A673 (cell line): Measurements from ENCODE around the gene UPF3A.

ENCODE experiments used
- EZH2 ChIP-seq: fragments of 200-600 bp; sonication (generic); IDR thresholded peaks from 2 replicates; pipeline ENCODE4 v1.6.1; 2017; ENCODE audit warnings: borderline replicate concordance, low read depth, mild to moderate bottlenecking, mixed read lengths, antibody characterized with exemption, low read length; ENCODE audit not compliant: poor library complexity, severe bottlenecking
- TF ChIP-seq, protein P1 (sequence below): fragments of 300-800, 200-600 bp; sonication (generic); conservative IDR thresholded peaks from 2 replicates; pipeline ENCODE4 v1.5.1; 2017; ENCODE audit warnings: low read depth, mild to moderate bottlenecking, antibody characterized with exemption, low read length, moderate library complexity, mixed read lengths

DNA sequence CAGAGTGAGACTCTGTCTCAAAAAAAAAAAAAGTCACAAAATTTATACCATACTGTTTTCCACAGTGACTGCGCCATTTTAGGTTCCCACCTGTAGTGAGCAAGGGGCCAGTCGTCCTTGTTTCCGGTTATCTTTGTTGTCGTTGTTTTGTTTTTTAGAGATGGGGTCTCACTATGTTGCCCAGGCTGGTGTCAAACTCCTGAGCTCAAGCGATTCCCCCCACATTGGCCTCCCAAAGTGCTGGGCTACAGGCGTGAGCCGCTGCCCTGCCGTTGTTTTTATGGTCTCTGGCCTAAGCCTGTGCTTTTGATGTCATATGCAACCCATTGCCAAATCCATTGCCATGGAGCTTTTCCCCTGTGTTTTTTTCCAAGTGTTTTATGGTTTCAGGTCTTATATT lies 3.3 kb downstream of the UPF3A start:
- TF ChIP-seq, protein P1, sequence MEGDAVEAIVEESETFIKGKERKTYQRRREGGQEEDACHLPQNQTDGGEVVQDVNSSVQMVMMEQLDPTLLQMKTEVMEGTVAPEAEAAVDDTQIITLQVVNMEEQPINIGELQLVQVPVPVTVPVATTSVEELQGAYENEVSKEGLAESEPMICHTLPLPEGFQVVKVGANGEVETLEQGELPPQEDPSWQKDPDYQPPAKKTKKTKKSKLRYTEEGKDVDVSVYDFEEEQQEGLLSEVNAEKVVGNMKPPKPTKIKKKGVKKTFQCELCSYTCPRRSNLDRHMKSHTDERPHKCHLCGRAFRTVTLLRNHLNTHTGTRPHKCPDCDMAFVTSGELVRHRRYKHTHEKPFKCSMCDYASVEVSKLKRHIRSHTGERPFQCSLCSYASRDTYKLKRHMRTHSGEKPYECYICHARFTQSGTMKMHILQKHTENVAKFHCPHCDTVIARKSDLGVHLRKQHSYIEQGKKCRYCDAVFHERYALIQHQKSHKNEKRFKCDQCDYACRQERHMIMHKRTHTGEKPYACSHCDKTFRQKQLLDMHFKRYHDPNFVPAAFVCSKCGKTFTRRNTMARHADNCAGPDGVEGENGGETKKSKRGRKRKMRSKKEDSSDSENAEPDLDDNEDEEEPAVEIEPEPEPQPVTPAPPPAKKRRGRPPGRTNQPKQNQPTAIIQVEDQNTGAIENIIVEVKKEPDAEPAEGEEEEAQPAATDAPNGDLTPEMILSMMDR: no peak
- TF ChIP-seq EZH2: no peak
